ENCODE data around the gene BRINP2. TPM values are rescaled to one million over a fixed set of nuclear protein-coding genes. Genes with fewer than 3 reads are reported as not detected.

The BRINP2 gene
- total and polyA plus RNA-seq, 2 of the 4 experiments (the other 2 are of a cell fraction), result not detected

GRCh38 chr1:177243773-177244172 is 73.0 kb downstream of the BRINP2 start:
- BruUV-seq (replicated peaks), result no TSS peak
- no peak for ATAC-seq (ENCODE audit: low read depth)
- dilution Hi-C loops (cut with HindIII; ENCODE audit: low sequenced_read_pairs, unreplicated experiment), result no loop called here

More at GRCh38 chr1:177243773-177244172, 73.0 kb downstream of the BRINP2 start:
- Histone ChIP-seq H4K8ac (ENCODE audit: low read depth in 2 of 2, low read length in 2 of 2) (no peak overlapping the region), H3K27me3 (ENCODE audit: control insufficient read depth, insufficient read depth, low read length) (peaks cover 3% of the 10 kb centered on the region; the same call in 1 of the 2 replicates), H3K79me1 (ENCODE audit: low read depth in 1 of 2, low read length in 2 of 2) (no peaks in the 10 kb centered on the region), H2BK120ac (ENCODE audit: low read depth, low read length) (no peak overlapping the region), H2AFZ (replicated peaks; ENCODE audit: low read length, poor library complexity) (no peak overlapping the region), H3K23ac (ENCODE audit: low read depth, low read length) (no peak overlapping the region), H3K9ac (ENCODE audit: low read depth, low read length) (no peak overlapping the region), H2BK15ac (ENCODE audit: low read depth, low read length) (no peak overlapping the region), H4K20me1 (ENCODE audit: insufficient read depth, low read length) (no peaks in the 10 kb centered on the region), H3K9me3 (ENCODE audit: control insufficient read depth, insufficient read depth, low read length) (no peaks in the 10 kb centered on the region), H2BK20ac (ENCODE audit: low read depth, low read length) (no peak overlapping the region), H3K4me3 (ENCODE audit: insufficient read depth, low read depth, low read length) (no peak overlapping the region), H2BK5ac (ENCODE audit: low read depth, low read length, poor library complexity, severe bottlenecking) (no peak overlapping the region), H3K18ac (ENCODE audit: low read depth, low read length) (no peak overlapping the region), H3K56ac (ENCODE audit: extremely low read depth, insufficient read depth, low read length) (no peak overlapping the region), H4K5ac (ENCODE audit: low read depth, low read length) (no peak overlapping the region), H2AK9ac (replicated peaks; ENCODE audit: low read depth, low read length, poor library complexity) (no peak overlapping the region), H3K27ac (ENCODE audit: insufficient read depth, low read length) (no peak overlapping the region), H3K36me3 (ENCODE audit: control insufficient read depth, insufficient read depth, low read length) (no peaks in the 10 kb centered on the region), H3K14ac (replicated peaks; ENCODE audit: low read depth, low read length) (no peak overlapping the region), H3K9me1 (ENCODE audit: insufficient read depth, low read length) (no peaks in the 10 kb centered on the region), H3K4ac (ENCODE audit: low read depth, low read length) (no peak overlapping the region), H3K4me1 (ENCODE audit: control insufficient read depth, insufficient read depth, low read length) (no peaks in the 10 kb centered on the region), H4K91ac (ENCODE audit: insufficient read depth, low read depth, low read length) (no peak overlapping the region), H3K4me2 (ENCODE audit: low read depth, low read length) (no peak overlapping the region), H2AK5ac (ENCODE audit: low read depth, low read length) (no peak overlapping the region)
- no peak for DNase-seq
- in situ Hi-C loops (cut with MboI; ENCODE audit: low sequenced_read_pairs) (no loop called here), intact Hi-C loops (cut with micrococcal nuclease) (no loop called here)
- ChIA-PET CTCF (interaction anchor here (0.9 kb wide), 1 partner anchor 13 kb away, joined by 3 read pairs; no protein-coding TSS in a partner anchor), POLR2A (ENCODE audit: unreplicated experiment) (no interaction called here)
- TF ChIP-seq CHD1 (IDR thresholded peaks at IDR 0.05; ENCODE audit: low read depth, low read length) (no peak), RFX5 (IDR thresholded peaks at IDR 0.05; ENCODE audit: low read depth, low read length) (no peak), USF2 (IDR thresholded peaks at IDR 0.05; ENCODE audit: low read depth, low read length) (no peak), BHLHE40 (IDR thresholded peaks at IDR 0.05; ENCODE audit: low read depth, low read length) (no peak), MAFK (IDR thresholded peaks at IDR 0.05; ENCODE audit: low read depth, low read length) (no peak), RAD21 (IDR thresholded peaks at IDR 0.05; ENCODE audit: low read length) (no peak), NFE2L2 (IDR thresholded peaks at IDR 0.05; ENCODE audit: low read depth, low read length) (no peak), POLR2A (IDR thresholded peaks at IDR 0.05; ENCODE audit: low read depth, low read length) (no peak), RCOR1 (IDR thresholded peaks at IDR 0.05; ENCODE audit: insufficient replicate concordance, low read length) (no peak), SMC3 (IDR thresholded peaks at IDR 0.05; ENCODE audit: low read depth, low read length) (no peak), ELK1 (IDR thresholded peaks at IDR 0.05; ENCODE audit: borderline replicate concordance, low read depth, low read length) (no peak), CTCF (conservative IDR thresholded peaks at IDR 0.05; ENCODE audit: low read depth, low read length) (no peak), MAZ (IDR thresholded peaks at IDR 0.05; ENCODE audit: borderline replicate concordance, low read depth, low read length) (no peak), FOS (IDR thresholded peaks at IDR 0.05; ENCODE audit: low read depth, low read length) (no peak), MXI1 (IDR thresholded peaks at IDR 0.05; ENCODE audit: borderline replicate concordance, low read depth, low read length) (no peak), CEBPB (IDR thresholded peaks at IDR 0.05; ENCODE audit: low read depth, low read length) (no peak)
- WGBS, 2 experiments (ENCODE audit: extremely low coverage in 2 of 2, insufficient read length in 1 of 2), result no CpG with 5 or more reads among the region's 1 CpG

All from IMR-90 (cell line).